HG03108 (cell line): ENCODE measurements around the gene GTSE1.

Experiments
- ATAC-seq: cut with Tn5 transposase; IDR thresholded peaks from one replicate; pipeline ENCODE4 v1.9.1; 2021; ENCODE audit warnings: moderate library complexity; ENCODE audit not compliant: unreplicated experiment

Gene GTSE1

GRCh38 chr22:46351767-46352166 lies 55.1 kb downstream of the GTSE1 start:
- ATAC-seq: no peak

- no peak for ATAC-seq
Measured at GRCh38 chr22:46352276-46352675, 55.6 kb downstream of the GTSE1 start.

GRCh38 chr22:46352691-46353386 lies 56.2 kb downstream of the GTSE1 start:
- ATAC-seq: no peak

GRCh38 chr22:46353483-46354105 lies 56.9 kb downstream of the GTSE1 start:
- no peak for ATAC-seq

GRCh38 chr22:46354176-46354992 lies 57.7 kb downstream of the GTSE1 start:
- no peak for ATAC-seq

GRCh38 chr22:46354993-46355305 lies 58.3 kb downstream of the GTSE1 start:
- no peak for ATAC-seq

- no peak for ATAC-seq
Measured at GRCh38 chr22:46355369-46355995, 58.8 kb downstream of the GTSE1 start.

- no peak for ATAC-seq
Measured at GRCh38 chr22:46355996-46356471, 59.4 kb downstream of the GTSE1 start.

- ATAC-seq: no peak
Measured at GRCh38 chr22:46356496-46357480, 60.1 kb downstream of the GTSE1 start.

- no peak for ATAC-seq
Measured at GRCh38 chr22:46357711-46358520, 61.2 kb downstream of the GTSE1 start.

GRCh38 chr22:46358766-46359165 lies 62.1 kb downstream of the GTSE1 start:
- no peak for ATAC-seq

- no peak for ATAC-seq
Measured at GRCh38 chr22:46359362-46359761, 62.7 kb downstream of the GTSE1 start.

- ATAC-seq: no peak
Measured at GRCh38 chr22:46360097-46360496, 63.4 kb downstream of the GTSE1 start.

- ATAC-seq: no peak
Measured at GRCh38 chr22:46360891-46361290, 64.2 kb downstream of the GTSE1 start.

- no peak for ATAC-seq
Measured at GRCh38 chr22:46361826-46362202, 65.1 kb downstream of the GTSE1 start.

- no peak for ATAC-seq
Measured at GRCh38 chr22:46362203-46362933, 65.7 kb downstream of the GTSE1 start.

GRCh38 chr22:46362934-46363515 lies 66.4 kb downstream of the GTSE1 start:
- ATAC-seq: no peak

GRCh38 chr22:46363611-46364321 lies 67.1 kb downstream of the GTSE1 start:
- ATAC-seq: no peak
